Endothelial cell of umbilical vein (primary cell): Measurements from ENCODE around the gene ZSCAN12. TPM values are rescaled to one million over a fixed set of nuclear protein-coding genes. Genes with fewer than 3 reads are reported as not detected.
A peak's percentile ranks its signal among the peaks of the same experiment; 100 is the strongest.

Source experiments
- BruUV-seq: library from RNA; stranded (reverse); fragments of 400-500 nt; replicated peaks from 2 replicates; lab custom pipeline; 2021; lab: Mats Ljungman, UMichigan
- CTCF ChIA-PET: fragments of 300-600, 350-600 bp; sonication (Branson Sonifier 250); formaldehyde crosslinking; loops from one replicate; lab custom pipeline; 2021; ENCODE audit warnings: antibody characterized with exemption, inconsistent platforms; lab: Charles Lee
- POLR2A ChIA-PET: fragments of 300-600, 350-600 bp; sonication (Branson Sonifier 250); formaldehyde crosslinking; loops from one replicate; lab custom pipeline; 2021; ENCODE audit warnings: antibody characterized with exemption, inconsistent platforms; lab: Charles Lee
- DNase-seq: peaks from one replicate; pipeline ENCODE4 v3.0.0-alpha.2; 2011; ENCODE audit warnings: low read depth, low spot score
- FAIRE-seq: peaks from 2 replicates; lab custom pipeline; 2011; peaks lifted over from hg19 to GRCh38; lab: Jason Lieb, UNC
- H2AFZ ChIP-seq: 2 replicates; pipeline ENCODE4 v1.6.0; 2012; ENCODE audit warnings: low read depth, low read length, control low read depth, inconsistent platforms
- H3K27ac ChIP-seq: 2 replicates; pipeline ENCODE4 v1.5.1; 2011; ENCODE audit warnings: low read depth, mild to moderate bottlenecking, control low read depth, low read length, moderate library complexity; ENCODE audit not compliant: insufficient read depth
- H3K27me3 ChIP-seq, 2 experiments: 2 replicates each; pipeline versions ENCODE4 v1.6.0 to v1.6.1; 2011; ENCODE audit warnings: low read length in 2 of 2, mixed read lengths in 1 of 2; ENCODE audit not compliant: control insufficient read depth in 2 of 2, insufficient read depth in 2 of 2
- H3K36me3 ChIP-seq, 2 experiments: 2 replicates in 1 of 2; 3 replicates in 1 of 2; pipeline ENCODE4 v1.5.1; 2011; ENCODE audit warnings: low read length in 2 of 2, mild to moderate bottlenecking in 1 of 2, moderate library complexity in 1 of 2; ENCODE audit not compliant: control insufficient read depth in 2 of 2, insufficient read depth in 2 of 2; ENCODE audit errors: extremely low read depth in 1 of 2
- H3K4me1 ChIP-seq: 3 replicates; pipeline ENCODE4 v1.5.1; 2011; ENCODE audit warnings: mild to moderate bottlenecking, low read length; ENCODE audit not compliant: control insufficient read depth, insufficient read depth; ENCODE audit errors: extremely low read depth
- H3K4me2 ChIP-seq: 2 replicates; pipeline ENCODE4 v1.6.1; 2011; ENCODE audit warnings: low read length, control low read depth, mixed read lengths; ENCODE audit not compliant: insufficient read depth
- H3K4me3 ChIP-seq, 3 experiments: fragments of 200-600 bp in 1 of 3; sonication (generic), shearing (Covaris generic) in 1 of 3; replicated peaks in 1 of 3; 2 replicates each; pipeline ENCODE4 v1.5.1; 2011 to 2016; ENCODE audit warnings: control low read depth in 3 of 3, low read length in 3 of 3, mild to moderate bottlenecking in 2 of 3, inconsistent platforms in 1 of 3, low read depth in 1 of 3, moderate library complexity in 1 of 3; ENCODE audit not compliant: insufficient read depth in 1 of 3
- H3K79me2 ChIP-seq: 2 replicates; pipeline ENCODE4 v1.6.0; 2012; ENCODE audit warnings: low read length, inconsistent platforms; ENCODE audit not compliant: control insufficient read depth, insufficient read depth
- H3K9ac ChIP-seq: replicated peaks from 2 replicates; pipeline ENCODE3; 2011; ENCODE audit warnings: low read length, control low read depth; ENCODE audit not compliant: insufficient read depth; ENCODE audit errors: extremely low read depth
- H3K9me1 ChIP-seq: replicated peaks from 3 replicates; pipeline ENCODE4 v1.6.0; 2011; ENCODE audit warnings: mild to moderate bottlenecking, low read length; ENCODE audit not compliant: control insufficient read depth, insufficient read depth; ENCODE audit errors: extremely low read depth
- H3K9me3 ChIP-seq: replicated peaks from 2 replicates; pipeline ENCODE4 v1.5.1; 2012; ENCODE audit warnings: low read length, inconsistent platforms; ENCODE audit not compliant: control insufficient read depth, insufficient read depth
- H4K20me1 ChIP-seq: replicated peaks from 2 replicates; pipeline ENCODE3; 2011; ENCODE audit warnings: mild to moderate bottlenecking, low read length; ENCODE audit not compliant: control insufficient read depth, insufficient read depth; ENCODE audit errors: extremely low read depth
- EZH2 ChIP-seq: IDR thresholded peaks from 2 replicates; pipeline ENCODE4 v1.6.1; 2012; ENCODE audit warnings: borderline replicate concordance, low read depth, mild to moderate bottlenecking, moderate library complexity, low read length, inconsistent platforms; ENCODE audit not compliant: severe bottlenecking
- FOS ChIP-seq: IDR thresholded peaks from 2 replicates; pipeline ENCODE4 v1.6.1; 2011; ENCODE audit warnings: mild to moderate bottlenecking, low read length, moderate library complexity, borderline replicate concordance; ENCODE audit not compliant: insufficient read depth
- GATA2 ChIP-seq: IDR thresholded peaks from 2 replicates; pipeline ENCODE4 v1.7.0; 2011; ENCODE audit warnings: low read depth, mild to moderate bottlenecking, moderate library complexity, mixed read lengths, low read length; ENCODE audit not compliant: insufficient read length, insufficient read depth
- JUN ChIP-seq: IDR thresholded peaks from 2 replicates; pipeline ENCODE4 v1.6.1; 2011; ENCODE audit warnings: borderline replicate concordance, low read depth; ENCODE audit not compliant: insufficient read length, insufficient read depth
- MYC ChIP-seq: IDR thresholded peaks from one replicate; pipeline ENCODE4 v1.6.1; 2011; ENCODE audit warnings: mild to moderate bottlenecking, low read depth, low read length
- POLR2A ChIP-seq: IDR thresholded peaks from 2 replicates; pipeline ENCODE4 v1.6.1; 2012; ENCODE audit warnings: low read depth, mild to moderate bottlenecking, control low read depth, low read length
- POLR2AphosphoS5 ChIP-seq: IDR thresholded peaks from 2 replicates; pipeline ENCODE4 v1.6.1; 2012; ENCODE audit warnings: low read depth, mild to moderate bottlenecking, control low read depth, low read length, moderate library complexity; ENCODE audit not compliant: insufficient read depth
- dilution Hi-C: fragments of 300-500 bp; cut with MboI; formaldehyde crosslinking; loops from one replicate; pipeline ENCODE4 v1.15.0; 2019; ENCODE audit warnings: low sequenced_read_pairs; ENCODE audit not compliant: extremely low pct_ligation_motif_present
- intact Hi-C: fragments of 100-400 bp; cut with micrococcal nuclease; formaldehyde crosslinking; loops from one replicate; pipeline ENCODE4 v1.10.0; 2022
- polyA plus RNA-seq, 4 experiments: library from polyadenylated mRNA; depleted of rRNA in 3 of 4; stranded (reverse) in 3 of 4; unstranded in 1 of 4; fragments of >200 nt; gene quantifications; 2 replicates each; pipeline versions ENCODE4 v1.2.1 to v1.2.3, GENCODE V29; 2011 to 2012; ENCODE audit warnings: missing spikeins in 1 of 4
- total RNA-seq: library from RNA; stranded (reverse); gene quantifications from 2 replicates; pipeline ENCODE4 v1.2.3, GENCODE V29; 2021
- TF ChIP-seq, protein P1 (sequence below): IDR thresholded peaks from 2 replicates; pipeline ENCODE4 v1.6.1; 2011; ENCODE audit not compliant: insufficient read depth, insufficient read length
- TF ChIP-seq, protein P2 (sequence below), 2 donors: IDR thresholded peaks; 1 replicate in 1 of 2; 2 replicates in 1 of 2; pipeline ENCODE4 v1.5.1; 2011; ENCODE audit warnings: low read length in 2 of 2, mild to moderate bottlenecking in 2 of 2, moderate library complexity in 2 of 2, control low read depth in 1 of 2, inconsistent platforms in 1 of 2, low read depth in 1 of 2; ENCODE audit not compliant: insufficient read depth in 1 of 2; ENCODE audit errors: extremely low read depth in 1 of 2

Gene ZSCAN12
- total and polyA plus RNA-seq, 2 donors (not counting 3 experiments of a cell fraction or from before 2014, with no cell fraction given) = 1.3 to 4.4 TPM

DNA sequence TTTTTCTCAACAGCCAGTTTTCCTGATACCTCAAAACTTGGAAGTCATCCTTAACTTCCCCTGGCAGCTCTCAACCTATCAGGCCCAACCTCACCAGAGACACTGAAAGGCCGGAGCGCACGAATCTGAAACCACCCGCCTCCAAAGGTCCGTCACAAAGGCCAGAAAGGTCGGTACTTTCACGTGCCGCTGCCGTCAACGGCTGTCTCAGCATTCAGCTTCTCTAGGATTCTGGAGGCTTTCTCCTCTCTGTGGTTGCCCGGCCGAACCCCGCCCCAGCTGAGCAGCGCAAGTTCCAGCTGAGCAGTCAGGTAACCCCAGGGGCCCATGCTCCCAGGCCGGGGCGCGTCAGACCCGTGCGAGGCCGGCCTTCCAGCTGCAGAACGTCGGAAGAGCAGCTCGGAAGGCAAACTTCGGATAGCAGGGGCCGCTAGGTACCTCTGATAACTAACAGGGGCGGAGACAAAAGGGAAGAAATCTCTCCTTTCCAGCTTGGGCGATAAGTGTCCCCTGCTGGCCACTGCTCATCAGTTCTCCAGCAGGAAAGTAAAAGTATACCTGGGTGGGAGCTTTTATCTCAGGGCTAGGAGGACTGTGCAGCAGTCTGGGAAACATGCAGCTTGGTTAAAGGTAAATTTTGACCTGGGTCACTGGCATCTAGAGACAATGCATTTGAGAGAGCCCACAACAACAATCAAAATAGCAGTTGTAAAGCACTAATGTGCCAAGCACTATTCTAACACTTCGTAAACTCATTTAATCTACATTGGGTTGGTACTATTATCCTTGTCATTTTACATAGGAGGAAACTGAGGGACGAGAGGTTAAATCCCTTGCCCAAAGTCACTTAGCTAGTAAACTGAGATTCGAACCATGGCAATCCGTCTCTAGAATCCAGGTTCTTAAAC lies 16.1 kb downstream of the ZSCAN12 start:
- Histone ChIP-seq H3K36me3 (peaks cover 6 to 9% of the 10 kb centered on the region in 2 experiments), H3K4me1 (peaks cover 9% of the 10 kb centered on the region), H3K9ac (peak overlapping the region; percentile 12), H3K27me3 (no peaks in the 10 kb centered on the region), H2AFZ (peak overlapping the region; percentile 75), H3K4me3 (peak overlapping the region; percentile 37 to 45 (median 42)), H3K9me3 (no peaks in the 10 kb centered on the region), H3K79me2 (no peaks in the 10 kb centered on the region), H3K27ac (peak overlapping the region; percentile 14), H4K20me1 (no peaks in the 10 kb centered on the region), H3K9me1 (no peaks in the 10 kb centered on the region), H3K4me2 (peak overlapping the region; percentile 65)
- peak; percentile 89 for FAIRE-seq
- peak; percentile 93 for DNase-seq
- no peak for TF ChIP-seq FOS
- no peak for TF ChIP-seq POLR2AphosphoS5
- no peak for TF ChIP-seq JUN
- TF ChIP-seq MYC = no peak
- TF ChIP-seq, protein P1, sequence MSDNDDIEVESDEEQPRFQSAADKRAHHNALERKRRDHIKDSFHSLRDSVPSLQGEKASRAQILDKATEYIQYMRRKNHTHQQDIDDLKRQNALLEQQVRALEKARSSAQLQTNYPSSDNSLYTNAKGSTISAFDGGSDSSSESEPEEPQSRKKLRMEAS = peak; percentile 70
- TF ChIP-seq POLR2A = no peak
- TF ChIP-seq, protein P2, sequence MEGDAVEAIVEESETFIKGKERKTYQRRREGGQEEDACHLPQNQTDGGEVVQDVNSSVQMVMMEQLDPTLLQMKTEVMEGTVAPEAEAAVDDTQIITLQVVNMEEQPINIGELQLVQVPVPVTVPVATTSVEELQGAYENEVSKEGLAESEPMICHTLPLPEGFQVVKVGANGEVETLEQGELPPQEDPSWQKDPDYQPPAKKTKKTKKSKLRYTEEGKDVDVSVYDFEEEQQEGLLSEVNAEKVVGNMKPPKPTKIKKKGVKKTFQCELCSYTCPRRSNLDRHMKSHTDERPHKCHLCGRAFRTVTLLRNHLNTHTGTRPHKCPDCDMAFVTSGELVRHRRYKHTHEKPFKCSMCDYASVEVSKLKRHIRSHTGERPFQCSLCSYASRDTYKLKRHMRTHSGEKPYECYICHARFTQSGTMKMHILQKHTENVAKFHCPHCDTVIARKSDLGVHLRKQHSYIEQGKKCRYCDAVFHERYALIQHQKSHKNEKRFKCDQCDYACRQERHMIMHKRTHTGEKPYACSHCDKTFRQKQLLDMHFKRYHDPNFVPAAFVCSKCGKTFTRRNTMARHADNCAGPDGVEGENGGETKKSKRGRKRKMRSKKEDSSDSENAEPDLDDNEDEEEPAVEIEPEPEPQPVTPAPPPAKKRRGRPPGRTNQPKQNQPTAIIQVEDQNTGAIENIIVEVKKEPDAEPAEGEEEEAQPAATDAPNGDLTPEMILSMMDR (IDR thresholded peaks at IDR 0.05; ENCODE audit: extremely low read depth in 1 of 2, insufficient read depth in 1 of 2, low read depth in 1 of 2, low read length in 2 of 2) = peak; percentile 54 to 62
- TF ChIP-seq EZH2 = no peak
- no peak for TF ChIP-seq GATA2
- ChIA-PET POLR2A (interaction anchor here (0.7 to 1.1 kb wide), 3 partner anchors 100 to 242 kb away, joined by 3 read pairs; partner anchors contain the start of genes ZKSCAN8 and ZSCAN26), CTCF (interaction anchor here (0.6 to 6.3 kb wide), 24 partner anchors 10 to 488 kb away, joined by 3 to 59 read pairs (median 6); partner anchors contain the start of genes PGBD1, ZKSCAN3, ZKSCAN8 and ZSCAN12)
- intact Hi-C loops = loop anchor here (1.0 to 2.0 kb wide), 7 partner anchors 16 to 259 kb away; partner anchors contain the start of genes ZKSCAN4, ZSCAN12, ZSCAN16 and ZSCAN31
- no TSS peak for BruUV-seq
- dilution Hi-C loops = no loop called here
